GM18505 (cell line): ENCODE data around the gene MNAT1.

ENCODE experiments used
- ATAC-seq: cut with Tn5 transposase; IDR thresholded peaks from one replicate; pipeline ENCODE4 v1.9.1; 2021; ENCODE audit not compliant: unreplicated experiment
- POLR2A ChIP-seq: IDR thresholded peaks from 4 replicates; pipeline ENCODE4 v1.6.1; 2011; ENCODE audit warnings: borderline replicate concordance; ENCODE audit not compliant: insufficient read depth, insufficient read length; ENCODE audit errors: extremely low read depth

Gene MNAT1

GRCh38 chr14:60980811-60981632 is 246.5 kb downstream of the MNAT1 start, which contains the start of the genes SLC38A6 and TRMT5:
SLC38A6 (plus strand) TSS chr14:60981245; CDS start chr14:60981278, 33 bp downstream.
TRMT5 (minus strand) TSS chr14:60981079; CDS start chr14:60980973, 106 bp downstream.
- TF ChIP-seq POLR2A = peak; percentile 77
- peak; percentile 90 for ATAC-seq

DNA sequence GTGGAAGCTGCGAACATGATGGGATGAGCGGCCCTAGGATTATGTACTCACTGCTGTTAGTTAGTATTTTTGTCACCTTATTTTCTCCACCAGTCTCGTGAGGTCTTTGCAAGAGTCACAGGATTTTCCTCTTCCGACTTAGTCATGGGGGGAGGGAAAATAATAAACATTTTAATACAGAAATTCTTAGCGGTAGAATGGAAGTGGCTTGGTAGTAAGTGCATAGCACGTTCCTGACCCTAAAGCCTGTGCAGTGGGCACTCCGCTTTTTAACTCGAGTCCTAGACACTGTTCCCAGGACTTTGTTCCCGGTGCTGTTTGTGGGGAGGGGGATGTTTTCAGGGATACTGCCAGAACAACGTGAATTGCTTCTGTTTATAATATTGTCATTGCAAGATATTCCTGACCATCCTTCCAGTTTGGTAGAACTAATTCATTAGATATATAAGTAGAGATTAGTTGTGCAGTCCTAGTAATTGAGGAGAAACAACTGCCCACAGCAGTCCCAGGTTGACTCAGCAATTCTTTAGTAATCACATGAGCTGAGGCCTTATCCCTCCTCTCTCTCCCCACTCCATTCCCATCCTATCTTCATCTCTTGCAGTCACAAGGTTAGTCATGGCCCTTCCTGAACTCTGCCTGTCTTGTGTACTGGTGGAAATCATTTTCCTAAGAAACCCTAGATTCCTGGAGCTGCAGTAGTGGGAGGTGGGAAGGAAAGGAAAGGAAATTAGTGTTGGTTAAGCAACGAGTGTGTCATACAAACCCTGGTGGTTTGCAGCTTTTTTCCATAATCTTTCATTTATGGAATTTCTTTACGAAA is 247.3 kb downstream of the MNAT1 start:
- ATAC-seq = no peak

DNA sequence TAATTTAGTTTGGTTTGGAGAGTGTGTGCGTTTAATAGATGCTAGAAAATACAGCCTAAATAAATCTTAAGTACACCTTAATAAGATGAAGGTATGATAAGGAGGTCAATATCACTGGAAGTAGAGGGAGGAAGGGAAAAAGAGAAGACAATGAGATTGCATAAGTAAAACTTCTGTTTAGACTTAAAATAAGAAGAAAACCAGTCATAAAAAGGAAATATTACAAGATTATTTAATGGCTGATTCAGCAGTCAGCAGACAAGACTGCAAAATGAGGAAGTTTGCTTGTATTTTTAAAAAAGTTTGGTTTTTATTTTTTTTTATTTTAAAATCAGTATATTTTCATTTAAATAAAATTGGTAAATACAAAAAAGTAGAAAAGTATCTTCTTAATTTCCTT is 249.6 kb downstream of the MNAT1 start:
- no peak for TF ChIP-seq POLR2A
- ATAC-seq = no peak

More for the DNA sequence above, 247.3 kb downstream of the MNAT1 start:
- TF ChIP-seq POLR2A = no peak

- ATAC-seq = no peak
- TF ChIP-seq POLR2A = no peak
These were observed 251.9 kb downstream of the MNAT1 start for GRCh38 chr14:60986500-60986899.

DNA sequence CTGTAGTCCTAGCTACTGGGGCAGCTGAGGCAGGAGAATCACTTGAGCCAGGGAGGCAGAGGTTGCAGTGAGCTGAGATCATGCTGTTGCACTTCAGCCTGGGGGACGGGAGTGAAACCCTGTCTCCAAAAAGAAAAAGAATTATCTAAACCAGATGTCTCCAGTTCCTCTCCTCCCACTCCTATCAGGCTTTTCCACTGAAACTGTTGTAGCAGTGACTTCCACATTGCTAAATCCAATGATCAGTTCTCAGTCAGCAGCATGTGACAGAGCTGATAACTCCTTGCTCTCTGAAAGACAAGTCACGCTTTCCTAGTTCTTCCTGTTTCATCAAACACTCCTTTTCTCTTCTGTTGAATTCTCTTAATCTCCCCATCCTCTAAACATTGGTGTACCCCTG is 255.0 kb downstream of the MNAT1 start:
- TF ChIP-seq POLR2A = no peak
- ATAC-seq = no peak

DNA sequence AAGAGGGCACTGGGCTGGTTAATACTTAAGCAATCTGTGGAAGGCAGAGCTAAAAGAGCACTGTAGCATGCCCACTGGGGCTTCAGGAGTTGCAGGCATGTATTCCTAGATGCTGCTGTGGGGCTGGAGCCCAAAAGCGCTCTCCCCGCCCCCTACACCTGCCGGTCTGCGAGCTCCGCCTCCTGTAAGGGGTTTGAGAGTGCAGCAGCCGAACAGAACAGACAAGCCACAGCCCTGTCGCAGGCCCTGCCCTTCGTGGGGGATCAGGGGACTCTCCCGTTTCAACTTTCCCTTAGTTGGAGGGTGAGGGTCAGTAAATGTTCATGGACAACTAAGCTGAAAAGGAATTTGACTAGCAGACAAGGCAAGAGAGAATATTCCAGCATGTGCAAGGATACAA is 264.1 kb downstream of the MNAT1 start:
- no peak for TF ChIP-seq POLR2A
- no peak for ATAC-seq

DNA sequence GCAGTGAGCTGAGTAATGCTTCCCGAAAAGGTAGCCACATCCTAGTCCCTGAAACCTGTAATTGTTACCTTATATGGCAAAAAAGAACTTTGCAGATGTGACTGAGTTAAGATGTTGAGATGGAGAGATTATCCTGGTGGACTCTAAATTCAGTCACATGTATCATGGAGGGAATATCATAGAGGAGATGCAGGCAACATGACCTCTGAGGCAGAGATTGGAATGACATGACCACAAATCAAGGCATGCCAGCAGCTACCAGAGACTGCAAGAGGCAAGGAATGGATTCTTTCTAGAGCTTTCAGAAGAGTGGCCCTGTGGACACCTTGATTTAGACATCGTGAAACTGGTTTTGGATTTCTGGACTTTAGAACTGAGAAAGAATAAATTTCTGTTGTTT is 265.0 kb downstream of the MNAT1 start:
- ATAC-seq = no peak
- TF ChIP-seq POLR2A = no peak

DNA sequence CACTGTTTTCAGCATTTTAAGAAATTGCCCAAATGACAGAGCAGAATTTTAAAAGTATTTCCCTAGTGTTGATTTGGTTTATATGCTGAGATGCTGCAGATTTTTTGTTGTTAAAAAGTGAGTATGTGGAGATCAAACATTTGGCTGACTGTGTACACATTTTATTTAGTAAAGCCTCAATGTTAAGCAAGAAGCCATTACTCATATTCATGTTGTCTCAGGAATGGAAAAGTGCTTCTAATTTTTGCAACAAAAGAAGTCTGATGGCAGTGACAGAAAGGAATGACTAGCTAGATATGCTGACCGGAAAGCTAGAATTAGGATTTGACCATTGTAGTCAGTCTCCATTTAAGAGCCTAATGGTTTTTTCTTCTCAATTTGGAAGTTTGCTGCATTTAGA is 269.0 kb downstream of the MNAT1 start:
- no peak for TF ChIP-seq POLR2A
- no peak for ATAC-seq

DNA sequence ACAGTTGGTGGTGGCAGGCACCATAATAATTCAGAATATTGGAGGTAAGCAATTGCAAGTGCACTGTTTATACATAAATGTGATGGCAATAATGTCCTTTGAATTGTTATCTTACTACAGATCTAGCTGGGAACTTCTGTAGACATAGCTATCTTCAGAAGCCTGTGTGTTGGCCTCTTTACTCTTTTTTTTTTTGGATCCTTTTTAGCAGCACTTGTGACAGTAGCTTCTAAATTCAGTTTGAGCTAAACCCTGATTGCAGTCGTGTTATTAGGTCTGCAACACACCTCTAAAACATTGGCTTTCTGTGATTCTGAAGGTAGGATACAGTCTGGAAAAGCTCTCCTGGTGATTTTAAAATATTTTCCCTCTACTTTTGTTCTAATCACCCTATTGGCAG is 285.0 kb downstream of the MNAT1 start:
- ATAC-seq = no peak
- no peak for TF ChIP-seq POLR2A
